A673 (cell line): ENCODE data around the gene KMO. TPM values are rescaled to one million over a fixed set of nuclear protein-coding genes. Genes with fewer than 3 reads are reported as not detected.

Source experiments
- BruUV-seq: library from RNA; stranded (reverse); fragments of 400-500 nt; replicated peaks from 2 replicates; lab custom pipeline; 2021; lab: Mats Ljungman, UMichigan
- CTCF ChIA-PET: fragments of 300-600 bp; sonication (Branson Sonifier 250); formaldehyde crosslinking; loops from one replicate; lab custom pipeline; 2022; ENCODE audit warnings: antibody characterized with exemption; lab: Charles Lee
- POLR2A ChIA-PET: fragments of 300-600 bp; sonication (Branson Sonifier 250); formaldehyde crosslinking; loops from one replicate; lab custom pipeline; 2022; ENCODE audit warnings: antibody characterized with exemption; ENCODE audit not compliant: low non-redundant PET; lab: Charles Lee
- DNase-seq: peaks from one replicate; pipeline ENCODE4 v3.0.0-alpha.2; 2015; ENCODE audit warnings: low spot score
- H3K27ac ChIP-seq: fragments of 200-600 bp; sonication (generic); 2 replicates; pipeline ENCODE4 v1.5.1; 2016; ENCODE audit warnings: mixed run types, low read depth, mild to moderate bottlenecking, mixed read lengths, antibody characterized with exemption, low read length; ENCODE audit not compliant: poor library complexity, severe bottlenecking
- H3K27me3 ChIP-seq: fragments of 200-600 bp; sonication (generic); replicated peaks from 2 replicates; pipeline ENCODE4 v1.6.1; 2017; ENCODE audit warnings: mixed run types, low read depth, mild to moderate bottlenecking, mixed read lengths, antibody characterized with exemption, low read length; ENCODE audit not compliant: insufficient read depth, poor library complexity
- H3K36me3 ChIP-seq: fragments of 200-600 bp; sonication (generic); 2 replicates; pipeline ENCODE4 v1.6.1; 2016; ENCODE audit warnings: mixed run types, mild to moderate bottlenecking, mixed read lengths, antibody characterized with exemption, low read length; ENCODE audit not compliant: insufficient read depth, poor library complexity, severe bottlenecking
- H3K4me1 ChIP-seq: fragments of 200-600 bp; sonication (generic); 2 replicates; pipeline ENCODE4 v1.6.1; 2017; ENCODE audit warnings: mixed run types, mild to moderate bottlenecking, mixed read lengths, antibody characterized with exemption, low read length; ENCODE audit not compliant: insufficient read depth, poor library complexity, severe bottlenecking
- H3K4me3 ChIP-seq: fragments of 200-600 bp; sonication (generic); 2 replicates; pipeline ENCODE4 v1.5.1; 2016; ENCODE audit warnings: low read depth, mixed run types, mild to moderate bottlenecking, mixed read lengths, low read length; ENCODE audit not compliant: poor library complexity, severe bottlenecking
- H3K9me3 ChIP-seq: fragments of 200-600 bp; sonication (generic); 2 replicates; pipeline ENCODE4 v1.6.1; 2016; ENCODE audit warnings: mixed run types, low read depth, mild to moderate bottlenecking, mixed read lengths, antibody characterized with exemption, low read length; ENCODE audit not compliant: poor library complexity, severe bottlenecking
- CTCF ChIP-seq: fragments of 300-800, 200-600 bp; sonication (generic); conservative IDR thresholded peaks from 2 replicates; pipeline ENCODE4 v1.5.1; 2017; ENCODE audit warnings: low read depth, mild to moderate bottlenecking, antibody characterized with exemption, low read length, moderate library complexity, mixed read lengths
- EZH2 ChIP-seq: fragments of 200-600 bp; sonication (generic); IDR thresholded peaks from 2 replicates; pipeline ENCODE4 v1.6.1; 2017; ENCODE audit warnings: borderline replicate concordance, low read depth, mild to moderate bottlenecking, mixed read lengths, antibody characterized with exemption, low read length; ENCODE audit not compliant: poor library complexity, severe bottlenecking
- intact Hi-C: fragments of 100-400 bp; cut with micrococcal nuclease; formaldehyde crosslinking; loops from one replicate; pipeline ENCODE4 v1.10.0; 2022; ENCODE audit not compliant: unreplicated experiment
- total RNA-seq: library from RNA; stranded (reverse); gene quantifications from 2 replicates; pipeline ENCODE4 v1.2.3, GENCODE V29; 2021

The KMO gene
- total RNA-seq, 1 experiment from 2014 or later = 11.8 TPM

DNA sequence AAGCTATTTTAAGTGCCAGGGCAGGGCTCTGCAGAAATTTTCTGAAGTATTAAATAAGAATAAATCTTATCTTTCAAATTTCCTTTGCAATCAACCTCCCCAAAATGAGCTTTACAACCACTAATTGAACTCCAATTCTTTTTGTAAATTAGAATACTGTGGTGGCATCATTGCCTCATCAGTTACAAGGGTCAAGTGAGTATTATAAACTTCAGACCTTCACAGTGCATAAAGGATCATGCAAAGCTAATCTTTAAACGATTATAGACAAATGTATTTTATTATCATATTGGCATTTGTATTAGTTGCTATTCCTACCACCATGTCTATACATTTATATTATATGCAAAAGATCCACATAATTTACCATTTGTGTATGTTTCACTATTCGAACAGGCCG is 100.8 kb downstream of the KMO start:
- TF ChIP-seq EZH2 (no peak), CTCF (no peak)
- Histone ChIP-seq H3K9me3 (no peaks in the 10 kb centered on the region), H3K27me3 (no peaks in the 10 kb centered on the region), H3K4me3 (no peak overlapping the region), H3K27ac (no peak overlapping the region), H3K4me1 (peaks cover 12% of the 10 kb centered on the region), H3K36me3 (no peaks in the 10 kb centered on the region)
- DNase-seq = no peak
- intact Hi-C loops = no loop called here
- ChIA-PET POLR2A (no interaction called here), CTCF (no interaction called here)
- BruUV-seq = no TSS peak

GRCh38 chr1:241635556-241636152 is 103.5 kb downstream of the KMO start:
- POLR2A ChIA-PET = no interaction called here
- DNase-seq = no peak
- no peak for TF ChIP-seq EZH2
- TF ChIP-seq CTCF = no peak
- Histone ChIP-seq H3K27me3 (no peaks in the 10 kb centered on the region), H3K36me3 (no peaks in the 10 kb centered on the region), H3K9me3 (no peaks in the 10 kb centered on the region), H3K4me3 (no peak overlapping the region), H3K4me1 (peaks cover 1% of the 10 kb centered on the region), H3K27ac (no peak overlapping the region)
- CTCF ChIA-PET = interaction anchor here (0.6 kb wide), 1 partner anchor 24 kb away, joined by 5 read pairs; no protein-coding TSS in a partner anchor
- BruUV-seq = no TSS peak
- intact Hi-C loops = no loop called here

GRCh38 chr1:241636291-241636690 is 104.1 kb downstream of the KMO start:
- TF ChIP-seq CTCF (no peak), EZH2 (no peak)
- no peak for DNase-seq
- H3K4me1 ChIP-seq = no peaks in the 10 kb centered on the region
- H3K27ac ChIP-seq = no peak overlapping the region
- no peaks in the 10 kb centered on the region for H3K27me3 ChIP-seq
- intact Hi-C loops = no loop called here
- no TSS peak for BruUV-seq
- H3K36me3 ChIP-seq = no peaks in the 10 kb centered on the region
- no peaks in the 10 kb centered on the region for H3K9me3 ChIP-seq
- ChIA-PET CTCF (interaction anchor here (0.6 kb wide), 1 partner anchor 25 kb away, joined by 5 read pairs; no protein-coding TSS in a partner anchor), POLR2A (no interaction called here)
- no peak overlapping the region for H3K4me3 ChIP-seq
